ENCODE data around the gene FITM1. TPM values are rescaled to one million over a fixed set of nuclear protein-coding genes. Genes with fewer than 3 reads are reported as not detected.

Gene FITM1
- total and polyA plus RNA-seq, 2 donors (not counting 3 experiments of a cell fraction or from before 2014, with no cell fraction given), result 0.54 TPM; not detected in 1

DNA sequence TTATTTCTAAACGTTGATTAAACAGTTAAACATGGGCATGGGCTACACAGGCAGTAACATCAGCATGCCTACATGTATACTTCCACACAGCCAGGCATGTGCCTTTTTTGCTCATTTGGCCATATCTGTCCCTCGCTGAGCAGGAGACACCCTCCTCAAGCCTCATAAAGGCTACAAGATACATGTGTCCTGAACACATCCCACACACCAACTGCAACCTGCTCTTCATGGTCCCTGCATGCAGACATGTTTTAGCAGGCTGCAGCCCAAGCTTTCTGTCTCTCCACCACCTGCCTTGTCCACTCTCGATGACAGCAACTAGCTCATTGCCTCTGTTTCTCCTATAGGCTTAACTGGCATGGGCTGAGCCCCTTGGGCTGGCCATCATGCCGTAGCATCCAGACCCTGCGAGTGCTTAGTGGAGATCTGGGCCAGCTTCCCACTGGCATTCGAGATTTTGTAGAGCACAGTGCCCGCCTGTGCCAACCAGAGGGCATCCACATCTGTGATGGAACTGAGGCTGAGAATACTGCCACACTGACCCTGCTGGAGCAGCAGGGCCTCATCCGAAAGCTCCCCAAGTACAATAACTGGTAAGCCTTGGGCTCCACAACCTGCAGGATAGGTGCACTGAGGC lies 33.8 kb upstream of the FITM1 start:
- TF ChIP-seq POLR2A (IDR thresholded peaks at IDR 0.05; ENCODE audit: low read depth, low read length) (no peak), JUN (IDR thresholded peaks at IDR 0.05; ENCODE audit: borderline replicate concordance, insufficient read depth, insufficient read length, low read depth) (no peak), EZH2 (IDR thresholded peaks at IDR 0.05; ENCODE audit: borderline replicate concordance, low read depth, low read length, severe bottlenecking) (no peak), FOS (IDR thresholded peaks at IDR 0.05; ENCODE audit: borderline replicate concordance, insufficient read depth, low read length) (no peak), GATA2 (IDR thresholded peaks at IDR 0.05; ENCODE audit: insufficient read depth, insufficient read length, low read depth, low read length) (no peak), MYC (IDR thresholded peaks at IDR 0.05; ENCODE audit: low read depth, low read length) (no peak), POLR2AphosphoS5 (IDR thresholded peaks at IDR 0.05; ENCODE audit: insufficient read depth, low read depth, low read length) (no peak)
- TF ChIP-seq, protein P1, sequence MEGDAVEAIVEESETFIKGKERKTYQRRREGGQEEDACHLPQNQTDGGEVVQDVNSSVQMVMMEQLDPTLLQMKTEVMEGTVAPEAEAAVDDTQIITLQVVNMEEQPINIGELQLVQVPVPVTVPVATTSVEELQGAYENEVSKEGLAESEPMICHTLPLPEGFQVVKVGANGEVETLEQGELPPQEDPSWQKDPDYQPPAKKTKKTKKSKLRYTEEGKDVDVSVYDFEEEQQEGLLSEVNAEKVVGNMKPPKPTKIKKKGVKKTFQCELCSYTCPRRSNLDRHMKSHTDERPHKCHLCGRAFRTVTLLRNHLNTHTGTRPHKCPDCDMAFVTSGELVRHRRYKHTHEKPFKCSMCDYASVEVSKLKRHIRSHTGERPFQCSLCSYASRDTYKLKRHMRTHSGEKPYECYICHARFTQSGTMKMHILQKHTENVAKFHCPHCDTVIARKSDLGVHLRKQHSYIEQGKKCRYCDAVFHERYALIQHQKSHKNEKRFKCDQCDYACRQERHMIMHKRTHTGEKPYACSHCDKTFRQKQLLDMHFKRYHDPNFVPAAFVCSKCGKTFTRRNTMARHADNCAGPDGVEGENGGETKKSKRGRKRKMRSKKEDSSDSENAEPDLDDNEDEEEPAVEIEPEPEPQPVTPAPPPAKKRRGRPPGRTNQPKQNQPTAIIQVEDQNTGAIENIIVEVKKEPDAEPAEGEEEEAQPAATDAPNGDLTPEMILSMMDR (IDR thresholded peaks at IDR 0.05; ENCODE audit: extremely low read depth in 1 of 2, insufficient read depth in 1 of 2, low read depth in 1 of 2, low read length in 2 of 2), result no peak
- TF ChIP-seq, protein P2, sequence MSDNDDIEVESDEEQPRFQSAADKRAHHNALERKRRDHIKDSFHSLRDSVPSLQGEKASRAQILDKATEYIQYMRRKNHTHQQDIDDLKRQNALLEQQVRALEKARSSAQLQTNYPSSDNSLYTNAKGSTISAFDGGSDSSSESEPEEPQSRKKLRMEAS (IDR thresholded peaks at IDR 0.05; ENCODE audit: insufficient read depth, insufficient read length), result no peak
- dilution Hi-C loops (cut with MboI; ENCODE audit: extremely low pct_ligation_motif_present, low sequenced_read_pairs), result no loop called here
- DNase-seq (ENCODE audit: low read depth, low spot score), result no peak

More for the DNA sequence above, 33.8 kb upstream of the FITM1 start:
- no peaks in the 10 kb centered on the region for H4K20me1 ChIP-seq (replicated peaks; ENCODE audit: control insufficient read depth, extremely low read depth, insufficient read depth, low read length)
- FAIRE-seq, result no peak
- no peak overlapping the region for H3K9ac ChIP-seq (replicated peaks; ENCODE audit: extremely low read depth, insufficient read depth, low read length)
- no peak overlapping the region for H3K27ac ChIP-seq (ENCODE audit: insufficient read depth, low read depth, low read length)
- no peaks in the 10 kb centered on the region for H3K9me3 ChIP-seq (replicated peaks; ENCODE audit: control insufficient read depth, insufficient read depth, low read length)
- no peak overlapping the region for H3K4me3 ChIP-seq (replicated peaks in 1 of 3; ENCODE audit: insufficient read depth in 1 of 3, low read depth in 1 of 3, low read length in 3 of 3)
- ChIA-PET CTCF (interaction anchor here (1.7 to 9.6 kb wide), 3 partner anchors 10 to 38 kb away, joined by 4 to 126 read pairs (median 7); no protein-coding TSS in a partner anchor), POLR2A (no interaction called here)
- no TSS peak for BruUV-seq (replicated peaks)
- H2AFZ ChIP-seq (ENCODE audit: low read depth, low read length), result no peak overlapping the region
- no peaks in the 10 kb centered on the region for H3K27me3 ChIP-seq (ENCODE audit: control insufficient read depth in 2 of 2, insufficient read depth in 2 of 2, low read length in 2 of 2)
- intact Hi-C loops (cut with micrococcal nuclease), result no loop called here
- peaks cover 9% of the 10 kb centered on the region for H3K4me1 ChIP-seq (ENCODE audit: control insufficient read depth, extremely low read depth, insufficient read depth, low read length)
- no peak overlapping the region for H3K4me2 ChIP-seq (ENCODE audit: insufficient read depth, low read length)
- no peaks in the 10 kb centered on the region for H3K9me1 ChIP-seq (replicated peaks; ENCODE audit: control insufficient read depth, extremely low read depth, insufficient read depth, low read length)
- peaks cover 0 to 2% of the 10 kb centered on the region in 2 experiments for H3K36me3 ChIP-seq (ENCODE audit: control insufficient read depth in 2 of 2, extremely low read depth in 1 of 2, insufficient read depth in 2 of 2, low read length in 2 of 2)
- H3K79me2 ChIP-seq (ENCODE audit: control insufficient read depth, insufficient read depth, low read length), result peaks cover 4% of the 10 kb centered on the region
